ENCODE measurements around the gene PIGW. TPM values are rescaled to one million over a fixed set of nuclear protein-coding genes. Genes with fewer than 3 reads are reported as not detected.

The PIGW gene
- total and polyA plus RNA-seq, 5 experiments from 2014 or later: 9.5 to 14.9 (median 11.2) TPM

DNA sequence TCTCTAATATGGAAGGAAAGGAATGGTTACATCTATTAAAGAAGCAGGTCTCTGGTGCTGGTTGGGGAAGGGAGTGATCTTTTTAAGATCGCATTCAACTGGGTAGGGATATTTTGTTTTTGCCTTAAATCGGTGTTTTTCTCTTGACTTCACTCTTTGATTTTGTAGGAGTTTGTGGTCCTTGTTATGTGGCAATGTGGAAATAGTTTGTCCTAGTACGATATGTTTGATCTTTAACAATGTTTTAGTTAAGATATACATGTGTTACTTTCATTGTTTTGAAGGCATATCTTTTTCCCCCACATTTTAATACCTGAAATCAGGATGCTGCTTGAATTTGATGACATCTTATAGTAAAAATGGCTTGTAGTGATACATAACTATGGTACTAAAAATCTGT is 18.7 kb downstream of the PIGW start:
- H3K4me1 Mint-ChIP-seq: peaks cover 26 to 79% (median 69%) of the 10 kb centered on the region in 4 donors
- H3K4me3 Mint-ChIP-seq: peak overlapping the region; percentile 40 to 81 (median 76)
- DNase-seq (peak in 4 of 10 donors; percentile 18 to 77 (median 57)), ATAC-seq (peak; percentile 24 to 40)
- POLR2A ChIA-PET: interaction anchor here (1.0 to 10.4 kb wide), 3 partner anchors 8 to 18 kb away, joined by 4 to 181 read pairs (median 12); partner anchors contain the start of genes GGNBP2, MYO19 and PIGW
- peaks cover 7 to 50% (median 18%) of the 10 kb centered on the region in 3 donors for H3K36me3 Mint-ChIP-seq
- H3K9me3 Mint-ChIP-seq: peaks cover 0 to 1% (median 0%) of the 10 kb centered on the region in 9 donors
- H3K27ac Mint-ChIP-seq: peak overlapping the region; percentile 16 to 90 (median 75)
- H3K27me3 Mint-ChIP-seq: no peaks in the 10 kb centered on the region

DNA sequence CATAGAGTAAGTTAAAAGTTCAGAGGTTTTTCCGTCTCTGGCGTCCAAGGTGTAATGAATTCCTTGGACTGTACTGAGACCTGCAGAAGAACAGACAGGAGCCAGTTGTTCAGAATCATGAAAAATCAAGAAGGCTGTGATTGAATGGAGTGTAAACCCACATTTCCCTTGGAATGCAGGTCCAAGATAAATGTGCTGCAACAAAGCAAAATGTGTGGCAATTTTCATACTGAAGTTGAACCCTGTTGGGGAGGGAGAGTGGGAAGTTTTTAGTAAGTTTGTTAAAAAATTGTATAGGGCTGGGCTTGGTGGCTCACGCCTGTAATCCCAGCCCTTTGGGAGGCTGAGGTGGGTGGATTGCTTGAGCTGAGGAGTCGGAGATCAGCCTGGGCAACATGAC is 31.3 kb downstream of the PIGW start:
- Mint-ChIP-seq H3K4me1 (peaks cover 8 to 42% (median 22%) of the 10 kb centered on the region in 4 donors), H3K36me3 (peaks cover 4 to 91% (median 17%) of the 10 kb centered on the region in 3 donors)
- POLR2A ChIA-PET: interaction anchor here (1.1 to 1.4 kb wide), 4 partner anchors 15 to 21 kb away, joined by 3 to 6 read pairs (median 5); partner anchors contain the start of gene GGNBP2

GRCh38 chr17:36575028-36575427 is 40.2 kb downstream of the PIGW start:
- H3K4me3 Mint-ChIP-seq: peak overlapping the region in 2 of 10 donors; percentile 18 to 28
- no peak for ATAC-seq
- no peaks in the 10 kb centered on the region for H3K9me3 Mint-ChIP-seq
- H3K27me3 Mint-ChIP-seq: no peaks in the 10 kb centered on the region
- POLR2A ChIA-PET: interaction anchor here (0.6 kb wide), 1 partner anchor 833 kb away, joined by 3 read pairs; no protein-coding TSS in a partner anchor
- peaks cover 14 to 43% (median 19%) of the 10 kb centered on the region in 4 donors for H3K4me1 Mint-ChIP-seq
- H3K36me3 Mint-ChIP-seq: peaks cover 0 to 87% (median 13%) of the 10 kb centered on the region in 3 donors
- no peak for DNase-seq
- H3K27ac Mint-ChIP-seq: peak overlapping the region in 1 of 10 donors; percentile 27

More for the DNA sequence above, 31.3 kb downstream of the PIGW start:
- H3K27me3 Mint-ChIP-seq: no peaks in the 10 kb centered on the region
- ATAC-seq (no peak), DNase-seq (no peak)
- H3K27ac Mint-ChIP-seq: peak overlapping the region in 3 of 10 donors; percentile 48 to 84 (median 52)
- no peaks in the 10 kb centered on the region for H3K9me3 Mint-ChIP-seq
- no peak overlapping the region for H3K4me3 Mint-ChIP-seq

DNA sequence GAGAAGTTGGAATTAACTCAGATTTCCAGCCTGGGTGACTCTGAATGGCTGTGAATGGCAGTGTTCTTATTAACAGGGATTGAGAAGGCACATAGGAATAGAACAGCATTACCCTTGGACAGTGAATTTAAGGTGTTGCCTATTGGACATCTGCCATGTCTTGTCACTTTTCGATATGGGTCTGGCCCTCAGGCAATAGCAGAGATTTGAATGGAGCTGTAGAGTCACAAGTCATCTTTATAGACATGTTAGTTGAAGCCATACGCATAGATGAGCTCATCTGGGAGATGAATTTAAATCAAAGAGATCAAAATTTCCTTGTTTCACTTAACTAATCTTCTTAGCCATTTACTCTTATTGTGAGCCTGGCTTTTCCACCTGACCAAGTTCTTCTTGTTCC is 42.0 kb downstream of the PIGW start:
- Mint-ChIP-seq H3K36me3 (peaks cover 0 to 89% (median 15%) of the 10 kb centered on the region in 3 donors), H3K4me3 (no peak overlapping the region), H3K27ac (peak overlapping the region in 6 of 10 donors; percentile 7 to 60 (median 20)), H3K4me1 (peaks cover 15 to 38% (median 22%) of the 10 kb centered on the region in 4 donors), H3K9me3 (no peaks in the 10 kb centered on the region), H3K27me3 (no peaks in the 10 kb centered on the region)
- no peak for ATAC-seq
- POLR2A ChIA-PET: no interaction called here
- DNase-seq: no peak

GRCh38 chr17:36578671-36579070 is 43.9 kb downstream of the PIGW start:
- Mint-ChIP-seq H3K36me3 (peaks cover 0 to 84% (median 15%) of the 10 kb centered on the region in 3 donors), H3K4me3 (no peak overlapping the region), H3K27ac (peak overlapping the region in 1 of 10 donors; percentile 19), H3K27me3 (no peaks in the 10 kb centered on the region), H3K9me3 (no peaks in the 10 kb centered on the region), H3K4me1 (peaks cover 9 to 26% (median 15%) of the 10 kb centered on the region in 4 donors)
- ATAC-seq (no peak), DNase-seq (no peak)
- POLR2A ChIA-PET: interaction anchor here (1.6 kb wide), 1 partner anchor 33 kb away, joined by 4 read pairs; no protein-coding TSS in a partner anchor

- Mint-ChIP-seq H3K4me1 (peaks cover 4 to 13% (median 7%) of the 10 kb centered on the region in 4 donors), H3K9me3 (no peaks in the 10 kb centered on the region), H3K36me3 (peaks cover 0 to 90% (median 21%) of the 10 kb centered on the region in 3 donors), H3K27me3 (no peaks in the 10 kb centered on the region), H3K27ac (no peak overlapping the region), H3K4me3 (no peak overlapping the region)
- POLR2A ChIA-PET: no interaction called here
- ATAC-seq: no peak
- no peak for DNase-seq
Observed at GRCh38 chr17:36583787-36584186, 49.0 kb downstream of the PIGW start.

DNA sequence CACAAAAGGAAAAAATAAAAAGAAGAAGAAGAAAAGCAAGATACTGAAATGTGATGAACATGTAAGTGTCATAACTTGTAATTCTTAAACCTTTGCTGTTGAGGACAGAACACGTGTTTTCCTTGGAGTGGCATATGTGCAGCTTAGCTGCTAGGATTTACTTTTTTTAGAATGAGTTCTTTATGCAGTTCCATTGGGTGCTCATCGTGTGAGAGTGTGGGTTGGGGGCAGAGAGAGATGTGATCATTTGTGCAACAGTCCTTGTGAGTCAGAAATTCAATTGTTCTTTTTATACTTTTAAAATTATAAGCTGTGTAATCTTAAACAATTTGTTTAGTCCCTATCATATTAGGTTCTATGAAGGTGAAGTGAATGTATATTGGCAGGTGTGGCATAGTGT is 51.4 kb downstream of the PIGW start:
- peaks cover 5 to 32% (median 12%) of the 10 kb centered on the region in 4 donors for H3K4me1 Mint-ChIP-seq
- POLR2A ChIA-PET: interaction anchor here (0.8 to 1.9 kb wide), 2 partner anchors 40 to 103 kb away, joined by 5 to 13 read pairs; no protein-coding TSS in a partner anchor
- H3K4me3 Mint-ChIP-seq: no peak overlapping the region
- DNase-seq (no peak), ATAC-seq (no peak)
- H3K27me3 Mint-ChIP-seq: no peaks in the 10 kb centered on the region
- peaks cover 0 to 79% (median 16%) of the 10 kb centered on the region in 3 donors for H3K36me3 Mint-ChIP-seq
- peak overlapping the region in 3 of 10 donors; percentile 8 to 71 (median 11) for H3K27ac Mint-ChIP-seq
- H3K9me3 Mint-ChIP-seq: no peaks in the 10 kb centered on the region

Other genes starting within 250 kb of the PIGW start
- not detected for gene TBC1D3G, start 211.1 kb upstream of the PIGW start, total RNA-seq
- not detected for gene TBC1D3G, start 211.1 kb upstream of the PIGW start, polyA plus RNA-seq
- not detected for gene TBC1D3H, start 146.6 kb upstream of the PIGW start, total RNA-seq
- not detected for gene TBC1D3H, start 146.6 kb upstream of the PIGW start, polyA plus RNA-seq
- 10 to 100 TPM; 70.0 to 71.6 TPM for gene ZNHIT3, start 48.3 kb upstream of the PIGW start, total RNA-seq
- 10 to 100 TPM; 89.1 to 98.8 (median 91.2) TPM for gene ZNHIT3, start 48.3 kb upstream of the PIGW start, polyA plus RNA-seq
- gene MYO19, start 119 bp upstream of the PIGW start, total RNA-seq: 10 to 100 TPM; 73.1 to 74.2 TPM
- gene MYO19, start 119 bp upstream of the PIGW start, polyA plus RNA-seq: 1 to 10 TPM; 2.3 to 4.6 (median 4.6) TPM
- 100 to 1,000 TPM; 160 to 164 TPM for gene GGNBP2, start 9.9 kb downstream of the PIGW start, total RNA-seq
- gene GGNBP2, start 9.9 kb downstream of the PIGW start, polyA plus RNA-seq: 100 to 1,000 TPM in 1 of 3 donors, 10 to 100 TPM in 2; 69.1 to 104 (median 76.2) TPM
- gene DHRS11, start 56.9 kb downstream of the PIGW start, total RNA-seq: 1 to 10 TPM; 8.3 to 9.1 TPM
- gene DHRS11, start 56.9 kb downstream of the PIGW start, polyA plus RNA-seq: 1 to 10 TPM; 3.8 to 5.5 (median 4.6) TPM
- 10 to 100 TPM; 12.4 to 12.7 TPM for gene MRM1, start 66.6 kb downstream of the PIGW start, total RNA-seq
- gene MRM1, start 66.6 kb downstream of the PIGW start, polyA plus RNA-seq: 10 to 100 TPM in 1 of 3 donors, 1 to 10 TPM in 2; 3.2 to 11.1 (median 6.8) TPM

All from naive thymus-derived CD8-positive, alpha-beta T cell (primary cell).